Uterus (tissue), 2 donors: ENCODE results near the gene DRC3.

ENCODE experiments used
- POLR2A ChIP-seq, 2 donors: fragments of 450-650 bp; IDR thresholded peaks; one replicate each; pipeline ENCODE4 v1.6.1; 2016; ENCODE audit warnings: antibody characterized with exemption in 2 of 2, mild to moderate bottlenecking in 1 of 2, moderate library complexity in 1 of 2
- TF ChIP-seq, protein P1 (sequence below), 4 experiments: fragments of 200-600 bp in 2 of 4; fragments of 450-650 bp in 2 of 4; sonication (generic) in 2 of 4; IDR thresholded peaks; one replicate each; pipeline ENCODE4 v1.5.1; 2016 to 2019; ENCODE audit warnings: antibody characterized with exemption in 4 of 4, mild to moderate bottlenecking in 2 of 4, moderate library complexity in 1 of 4

GRCh38 chr17:18016426-18016825 lies 43.8 kb downstream of the DRC3 start:
- TF ChIP-seq, protein P1, sequence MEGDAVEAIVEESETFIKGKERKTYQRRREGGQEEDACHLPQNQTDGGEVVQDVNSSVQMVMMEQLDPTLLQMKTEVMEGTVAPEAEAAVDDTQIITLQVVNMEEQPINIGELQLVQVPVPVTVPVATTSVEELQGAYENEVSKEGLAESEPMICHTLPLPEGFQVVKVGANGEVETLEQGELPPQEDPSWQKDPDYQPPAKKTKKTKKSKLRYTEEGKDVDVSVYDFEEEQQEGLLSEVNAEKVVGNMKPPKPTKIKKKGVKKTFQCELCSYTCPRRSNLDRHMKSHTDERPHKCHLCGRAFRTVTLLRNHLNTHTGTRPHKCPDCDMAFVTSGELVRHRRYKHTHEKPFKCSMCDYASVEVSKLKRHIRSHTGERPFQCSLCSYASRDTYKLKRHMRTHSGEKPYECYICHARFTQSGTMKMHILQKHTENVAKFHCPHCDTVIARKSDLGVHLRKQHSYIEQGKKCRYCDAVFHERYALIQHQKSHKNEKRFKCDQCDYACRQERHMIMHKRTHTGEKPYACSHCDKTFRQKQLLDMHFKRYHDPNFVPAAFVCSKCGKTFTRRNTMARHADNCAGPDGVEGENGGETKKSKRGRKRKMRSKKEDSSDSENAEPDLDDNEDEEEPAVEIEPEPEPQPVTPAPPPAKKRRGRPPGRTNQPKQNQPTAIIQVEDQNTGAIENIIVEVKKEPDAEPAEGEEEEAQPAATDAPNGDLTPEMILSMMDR (IDR thresholded peaks at IDR 0.05), result no peak
- no peak for TF ChIP-seq POLR2A (IDR thresholded peaks at IDR 0.05)
